A549 (cell line): ENCODE measurements around the gene IGF2. TPM values are rescaled to one million over a fixed set of nuclear protein-coding genes. Genes with fewer than 3 reads are reported as not detected.

Experiments used
- ATAC-seq, 2 experiments: fragments of 200-7000 bp in 1 of 2; fragments of >200 bp in 1 of 2; cut with Nextera tagmentation in 1 of 2; cut with Tn5 transposase in 1 of 2; 3 replicates each; pipeline versions ENCODE4 v1.8.0 to v1.9.1; 2018 to 2020; ENCODE audit warnings: mild to moderate bottlenecking in 1 of 2, moderate library complexity in 1 of 2
- CTCF ChIA-PET: fragments of 300-600 bp; sonication (Branson Sonifier 250); formaldehyde crosslinking; extraction: SDS; loops from one replicate; lab custom pipeline; 2021; ENCODE audit warnings: antibody characterized with exemption, inconsistent platforms; lab: Yijun Ruan, JAX
- POLR2A ChIA-PET: fragments of 350-600 bp; formaldehyde crosslinking; extraction: SDS; loops from one replicate; lab custom pipeline; 2021; ENCODE audit warnings: antibody characterized with exemption, inconsistent platforms; lab: Yijun Ruan, JAX
- DNase-seq, 2 experiments: peaks; one replicate each; pipeline versions ENCODE4 v3.0.0 to v3.0.0-alpha.2; 2011 to 2016; ENCODE audit warnings: low read depth in 1 of 2, low spot score in 1 of 2
- FAIRE-seq: peaks from 2 replicates; lab custom pipeline; 2011; peaks lifted over from hg19 to GRCh38; lab: Jason Lieb, UNC
- H3K27ac ChIP-seq, 2 experiments: fragments of >200 bp; sonication (Bioruptor Twin); formaldehyde crosslinking; 3 replicates each; pipeline ENCODE4 v1.5.1; 2016 to 2017
- H3K4me1 ChIP-seq: fragments of >200 bp; sonication (Bioruptor Twin); formaldehyde crosslinking; 3 replicates; pipeline ENCODE4 v1.6.1; 2016
- H3K4me2 ChIP-seq: fragments of >200 bp; sonication (Bioruptor Twin); formaldehyde crosslinking; 3 replicates; pipeline ENCODE4 v1.6.1; 2016
- H3K4me3 ChIP-seq: fragments of >200 bp; sonication (Bioruptor Twin); formaldehyde crosslinking; 3 replicates; pipeline ENCODE4 v1.5.1; 2016
- H3K9me3 ChIP-seq: fragments of >200 bp; sonication (Bioruptor Twin); formaldehyde crosslinking; 3 replicates; pipeline ENCODE4 v1.6.1; 2016
- ATOH8 ChIP-seq: fragments of 250-450 bp; sonication (Bioruptor Pico); IDR thresholded peaks from 2 replicates; pipeline ENCODE4 v1.5.0; 2020; ENCODE audit warnings: low read depth, mild to moderate bottlenecking, moderate library complexity
- BHLHE40 ChIP-seq: IDR thresholded peaks from 2 replicates; pipeline ENCODE4 v1.6.1; 2012; ENCODE audit warnings: low read depth, low read length, inconsistent platforms
- CBX2 ChIP-seq: fragments of 200-600 bp; sonication (generic); IDR thresholded peaks from 2 replicates; pipeline ENCODE4 v1.6.1; 2016; ENCODE audit warnings: low read depth, mild to moderate bottlenecking, borderline replicate concordance
- CBX8 ChIP-seq: fragments of 200-600 bp; sonication (generic); IDR thresholded peaks from 2 replicates; pipeline ENCODE4 v1.6.1; 2016
- EHF ChIP-seq: fragments of 250-450 bp; sonication (Bioruptor Pico); IDR thresholded peaks from 2 replicates; pipeline ENCODE4 v1.5.0; 2020; ENCODE audit warnings: mild to moderate bottlenecking
- ELK1 ChIP-seq: fragments of 150-350 bp; IDR thresholded peaks from 2 replicates; pipeline ENCODE4 v1.6.1; 2014; ENCODE audit warnings: low read depth, mild to moderate bottlenecking, low read length
- FOSL2 ChIP-seq, 2 experiments: fragments of 450-650 bp in 1 of 2; fragments of >200 bp in 1 of 2; sonication (Bioruptor Twin) in 1 of 2; formaldehyde crosslinking; IDR thresholded peaks; 2 replicates each; pipeline versions ENCODE4 v1.5.0 to v1.6.1; 2016 to 2020; ENCODE audit warnings: mild to moderate bottlenecking in 1 of 2, moderate library complexity in 1 of 2
- GATA3 ChIP-seq: IDR thresholded peaks from 2 replicates; pipeline ENCODE4 v1.6.1; 2012; ENCODE audit warnings: borderline replicate concordance
- HDAC2 ChIP-seq: fragments of 200-600 bp; sonication (generic); IDR thresholded peaks from 2 replicates; pipeline ENCODE4 v1.6.1; 2016
- HMGXB4 ChIP-seq: fragments of 250-450 bp; sonication (Bioruptor Pico); IDR thresholded peaks from 2 replicates; pipeline ENCODE4 v1.5.0; 2021; ENCODE audit warnings: mild to moderate bottlenecking, moderate library complexity, borderline replicate concordance
- JUNB ChIP-seq: fragments of >200 bp; sonication (Bioruptor Twin); formaldehyde crosslinking; IDR thresholded peaks from 2 replicates; pipeline ENCODE4 v1.6.1; 2016
- MAX ChIP-seq: IDR thresholded peaks from 2 replicates; pipeline ENCODE4 v1.6.1; 2012
- MAZ ChIP-seq: fragments of 150-350 bp; IDR thresholded peaks from 2 replicates; pipeline ENCODE4 v1.6.1; 2014; ENCODE audit warnings: antibody characterized with exemption, low read depth, low read length, borderline replicate concordance
- MYC ChIP-seq: IDR thresholded peaks from 2 replicates; pipeline ENCODE4 v1.6.1; 2012; ENCODE audit warnings: mild to moderate bottlenecking, inconsistent platforms, low read length, improper control_type of control experiment, borderline replicate concordance
- NFE2L2 ChIP-seq: fragments of 150-350 bp; conservative IDR thresholded peaks from 2 replicates; pipeline ENCODE4 v1.6.1; 2014; ENCODE audit warnings: low read length
- NPAS2 ChIP-seq: fragments of 250-450 bp; sonication (Bioruptor Pico); IDR thresholded peaks from 2 replicates; pipeline ENCODE4 v1.8.0; 2022; ENCODE audit warnings: mild to moderate bottlenecking, moderate library complexity, borderline replicate concordance
- POLR2A ChIP-seq: IDR thresholded peaks from 2 replicates; pipeline ENCODE4 v1.6.1; 2012; ENCODE audit warnings: mild to moderate bottlenecking, low read length
- POLR2AphosphoS2 ChIP-seq: conservative IDR thresholded peaks from 2 replicates; pipeline ENCODE4 v1.6.1; 2012; ENCODE audit warnings: low read length, improper control_type of control experiment, inconsistent platforms
- RCOR1 ChIP-seq: fragments of 150-350 bp; IDR thresholded peaks from 2 replicates; pipeline ENCODE4 v1.6.1; 2014; ENCODE audit warnings: antibody characterized with exemption, low read length, low read depth
- REST ChIP-seq: fragments of 200-600 bp; sonication (generic); IDR thresholded peaks from 2 replicates; pipeline ENCODE4 v1.6.1; 2016; ENCODE audit warnings: antibody characterized with exemption, mild to moderate bottlenecking, moderate library complexity
- RNF2 ChIP-seq: fragments of 200-600 bp; sonication (generic); IDR thresholded peaks from 2 replicates; pipeline ENCODE4 v1.6.1; 2016; ENCODE audit warnings: low read depth, mild to moderate bottlenecking, antibody characterized with exemption, moderate library complexity, borderline replicate concordance
- SMC3 ChIP-seq: fragments of >200 bp; sonication (Bioruptor Twin); formaldehyde crosslinking; IDR thresholded peaks from 3 replicates; pipeline ENCODE4 v1.6.1; 2018; ENCODE audit warnings: inconsistent platforms
- TFCP2L1 ChIP-seq: fragments of 250-450 bp; sonication (Bioruptor Pico); IDR thresholded peaks from 2 replicates; pipeline ENCODE4 v1.5.0; 2021; ENCODE audit warnings: mild to moderate bottlenecking
- USF2 ChIP-seq: fragments of 450-650 bp; IDR thresholded peaks from 2 replicates; pipeline ENCODE4 v1.6.1; 2014; ENCODE audit warnings: antibody characterized with exemption
- ZC3H11A ChIP-seq: fragments of 450-650 bp; IDR thresholded peaks from 2 replicates; pipeline ENCODE4 v1.6.1; 2014; ENCODE audit warnings: antibody characterized with exemption, mild to moderate bottlenecking
- ZSCAN20 ChIP-seq: fragments of 250-450 bp; sonication (Bioruptor Pico); IDR thresholded peaks from 2 replicates; pipeline ENCODE4 v1.8.0; 2022; ENCODE audit warnings: mild to moderate bottlenecking, moderate library complexity
- WGBS: methylation state at CpG from one replicate; pipeline ENCODE4 v1.1.6; 2017; ENCODE audit errors: missing lambda C conversion rate; 5-methylcytosine and 5-hydroxymethylcytosine counted together
- polyA plus RNA-seq, 4 experiments: library from polyadenylated mRNA; depleted of rRNA in 3 of 4; stranded (reverse); fragments of >200 nt; fragmentation: RNase III in 1 of 4; extraction: RNeasy Plus Mini Kit Qiagen cat#74134 plus additional on column Dnase treatment in 1 of 4; gene quantifications; 2 replicates in 3 of 4; 3 replicates in 1 of 4; pipeline ENCODE4 v1.2.3, GENCODE V29; 2011 to 2017

Gene IGF2
- polyA plus RNA-seq, 2 of the 4 experiments (the other 2 are of a cell fraction), result 2.0 to 2.9 TPM

GRCh38 chr11:2108675-2109491 is 30.3 kb downstream of the IGF2 start:
- TF ChIP-seq POLR2AphosphoS2 (no peak), HMGXB4 (CRISPR knock-in tag) (no peak), POLR2A (no peak), USF2 (no peak), ATOH8 (CRISPR knock-in tag) (no peak), FOSL2 (IDR thresholded peaks at IDR 0.05) (no peak), FOSL2 (CRISPR knock-in tag; IDR thresholded peaks at IDR 0.05) (no peak), GATA3 (no peak), EHF (no peak), CBX2 (no peak), HDAC2 (no peak), RCOR1 (no peak), MYC (no peak), NPAS2 (CRISPR knock-in tag) (no peak), CBX8 (no peak), ELK1 (no peak), ZSCAN20 (CRISPR knock-in tag) (no peak), ZC3H11A (no peak), BHLHE40 (no peak), SMC3 (no peak)
- TF ChIP-seq, all 56 proteins: peak for 0
- H3K4me2 ChIP-seq, result no peak overlapping the region
- POLR2A ChIA-PET, result no interaction called here
- H3K9me3 ChIP-seq, result no peaks in the 10 kb centered on the region
- CTCF ChIA-PET, result interaction anchor here (0.9 to 2.4 kb wide), 4 partner anchors 8 to 40 kb away, joined by 3 to 5 read pairs (median 4); no protein-coding TSS in a partner anchor
- ATAC-seq (no peak), DNase-seq (no peak), FAIRE-seq (no peak)
- H3K4me3 ChIP-seq, result no peak overlapping the region
- no peaks in the 10 kb centered on the region for H3K4me1 ChIP-seq
- no peak overlapping the region for H3K27ac ChIP-seq
- 73% methylated on average over 11 of the region's 23 CpGs for WGBS

GRCh38 chr11:2107941-2108630 is 31.1 kb downstream of the IGF2 start:
- 82% methylated on average over 8 of the region's 8 CpGs for WGBS
- no peak for FAIRE-seq
- TF ChIP-seq TFCP2L1 (no peak), RNF2 (no peak), NFE2L2 (no peak), CBX8 (no peak), MYC (no peak), REST (no peak), MAX (no peak), MAZ (no peak), POLR2A (no peak), EHF (no peak), HDAC2 (no peak), RCOR1 (no peak), ZSCAN20 (CRISPR knock-in tag) (no peak), JUNB (no peak)

More at GRCh38 chr11:2107941-2108630, 31.1 kb downstream of the IGF2 start:
- ATAC-seq, result no peak
- Histone ChIP-seq H3K4me2 (no peak overlapping the region), H3K9me3 (no peaks in the 10 kb centered on the region), H3K4me1 (no peaks in the 10 kb centered on the region), H3K27ac (no peak overlapping the region), H3K4me3 (no peak overlapping the region)
- no peak for DNase-seq
- CTCF ChIA-PET, result interaction anchor here (1.2 kb wide), 2 partner anchors 25 to 43 kb away, joined by 3 to 7 read pairs; no protein-coding TSS in a partner anchor
- POLR2A ChIA-PET, result no interaction called here
